Germinal center (tissue), 1 donor: ENCODE measurements around the gene SPACA5.
A peak's percentile ranks its signal among the peaks of the same experiment; 100 is the strongest.
"Not testable (repeated sequence)": the region's sequence is repeated elsewhere in the genome, so short reads cannot be mapped to it uniquely, and the experiment has no call there.

Experiments used
- DNase-seq: peaks from one replicate; pipeline ENCODE4 v3.0.0; 2012; ENCODE audit warnings: mixed read lengths, low spot score

The SPACA5 gene

GRCh38 chrX:48021026-48021900 lies 14.5 kb downstream of the SPACA5 start:
- DNase-seq = peak; percentile 50

- DNase-seq = no peak
Measured at GRCh38 chrX:48022100-48022499, 15.3 kb downstream of the SPACA5 start.

- DNase-seq = no peak
Measured at GRCh38 chrX:48022738-48023137, 15.9 kb downstream of the SPACA5 start.

- DNase-seq = peak; percentile 10
Measured at GRCh38 chrX:48025561-48025960, 18.8 kb downstream of the SPACA5 start.

GRCh38 chrX:48027545-48027944 lies 20.8 kb downstream of the SPACA5 start:
- not testable (repeated sequence) for DNase-seq

GRCh38 chrX:48028091-48028490 lies 21.3 kb downstream of the SPACA5 start:
- DNase-seq = no peak

GRCh38 chrX:48030237-48030636 lies 23.4 kb downstream of the SPACA5 start:
- no peak for DNase-seq

GRCh38 chrX:48030641-48031173 lies 23.9 kb downstream of the SPACA5 start:
- DNase-seq = not testable (repeated sequence)

GRCh38 chrX:48035891-48036290 lies 29.1 kb downstream of the SPACA5 start:
- no peak for DNase-seq

GRCh38 chrX:48043056-48043455 lies 36.3 kb downstream of the SPACA5 start:
- no peak for DNase-seq

GRCh38 chrX:48045410-48046311 lies 38.9 kb downstream of the SPACA5 start:
- DNase-seq = no peak

GRCh38 chrX:48046846-48047245 lies 40.1 kb downstream of the SPACA5 start:
- DNase-seq = no peak

GRCh38 chrX:48058621-48059295 lies 52.0 kb downstream of the SPACA5 start:
- no peak for DNase-seq

GRCh38 chrX:48059296-48059639 lies 52.5 kb downstream of the SPACA5 start:
- DNase-seq = no peak
